ENCODE measurements around the gene EFCAB14.
"Not testable (repeated sequence)": the region's sequence is repeated elsewhere in the genome, so short reads cannot be mapped to it uniquely, and the experiment has no call there.

Gene EFCAB14

GRCh38 chr1:46721686-46722205 is 2.8 kb upstream of the EFCAB14 start:
- no peak for DNase-seq (ENCODE audit: low spot score)

GRCh38 chr1:46721204-46721603 is 2.3 kb upstream of the EFCAB14 start:
- DNase-seq (ENCODE audit: low spot score) = no peak

GRCh38 chr1:46720319-46720718 is 1.4 kb upstream of the EFCAB14 start:
- DNase-seq (ENCODE audit: low spot score) = not testable (repeated sequence)

- no peak for DNase-seq (ENCODE audit: low spot score)
Observed at GRCh38 chr1:46719689-46720088, 775 bp upstream of the EFCAB14 start.

- no peak for DNase-seq (ENCODE audit: low spot score)
Observed at GRCh38 chr1:46718340-46718726, 581 bp downstream of the EFCAB14 start.

- DNase-seq (ENCODE audit: low spot score) = no peak
Observed at GRCh38 chr1:46717654-46718053, 1.3 kb downstream of the EFCAB14 start.

GRCh38 chr1:46714976-46715375 is 3.9 kb downstream of the EFCAB14 start:
- no peak for DNase-seq (ENCODE audit: low spot score)

GRCh38 chr1:46708121-46708520 is 10.8 kb downstream of the EFCAB14 start:
- DNase-seq (ENCODE audit: low spot score) = no peak

GRCh38 chr1:46705408-46705807 is 13.5 kb downstream of the EFCAB14 start:
- no peak for DNase-seq (ENCODE audit: low spot score)

- DNase-seq (ENCODE audit: low spot score) = no peak
Observed at GRCh38 chr1:46703927-46704641, 14.8 kb downstream of the EFCAB14 start.

- no peak for DNase-seq (ENCODE audit: low spot score)
Observed at GRCh38 chr1:46699666-46700065, 19.2 kb downstream of the EFCAB14 start.

- no peak for DNase-seq (ENCODE audit: low spot score)
Observed at GRCh38 chr1:46697053-46697452, 21.9 kb downstream of the EFCAB14 start.

GRCh38 chr1:46694676-46695075 is 24.2 kb downstream of the EFCAB14 start:
- not testable (repeated sequence) for DNase-seq (ENCODE audit: low spot score)

- DNase-seq (ENCODE audit: low spot score) = peak; percentile 25
Observed at GRCh38 chr1:46692811-46693770, 25.8 kb downstream of the EFCAB14 start.

- DNase-seq (ENCODE audit: low spot score) = no peak
Observed at GRCh38 chr1:46691997-46692790, 26.7 kb downstream of the EFCAB14 start.

- DNase-seq (ENCODE audit: low spot score) = no peak
Observed at GRCh38 chr1:46690931-46691421, 27.9 kb downstream of the EFCAB14 start.

- DNase-seq (ENCODE audit: low spot score) = no peak
Observed at GRCh38 chr1:46689897-46690296, 29.0 kb downstream of the EFCAB14 start.

GRCh38 chr1:46689356-46689755 is 29.6 kb downstream of the EFCAB14 start:
- no peak for DNase-seq (ENCODE audit: low spot score)

- no peak for DNase-seq (ENCODE audit: low spot score)
Observed at GRCh38 chr1:46687921-46688509, 30.9 kb downstream of the EFCAB14 start.

- no peak for DNase-seq (ENCODE audit: low spot score)
Observed at GRCh38 chr1:46687093-46687659, 31.7 kb downstream of the EFCAB14 start.

GRCh38 chr1:46686255-46686654 is 32.7 kb downstream of the EFCAB14 start:
- no peak for DNase-seq (ENCODE audit: low spot score)

Measured in COLO829 (cell line).